IgD-negative memory B cell (primary cell): ENCODE data around the gene LFNG. TPM values are rescaled to one million over a fixed set of nuclear protein-coding genes. Genes with fewer than 3 reads are reported as not detected.
"Not testable (repeated sequence)": the region's sequence is repeated elsewhere in the genome, so short reads cannot be mapped to it uniquely, and the experiment has no call there.

Experiments used
- H3K27ac Mint-ChIP-seq, 3 donors: one replicate each; pipeline ENCODE4 v1.8.0; 2020 to 2022; ENCODE audit warnings: mild to moderate bottlenecking in 3 of 3, mixed read lengths in 3 of 3, moderate library complexity in 1 of 3
- H3K27me3 Mint-ChIP-seq: one replicate; pipeline ENCODE4 v1.8.0; 2021; ENCODE audit warnings: mixed read lengths
- H3K36me3 Mint-ChIP-seq: one replicate; pipeline ENCODE4 v1.8.0; 2020; ENCODE audit warnings: mild to moderate bottlenecking, mixed read lengths
- H3K4me1 Mint-ChIP-seq, 3 donors: one replicate each; pipeline ENCODE4 v1.8.0; 2020 to 2022; ENCODE audit warnings: mixed read lengths in 3 of 3, mild to moderate bottlenecking in 1 of 3
- H3K4me3 Mint-ChIP-seq, 4 donors: one replicate each; pipeline ENCODE4 v1.8.0; 2020 to 2022; ENCODE audit warnings: mild to moderate bottlenecking in 4 of 4, mixed read lengths in 4 of 4, moderate library complexity in 3 of 4
- H3K9me3 Mint-ChIP-seq, 3 donors: one replicate each; pipeline ENCODE4 v1.8.0; 2020 to 2021; ENCODE audit warnings: mixed read lengths in 3 of 3, mild to moderate bottlenecking in 1 of 3
- polyA plus RNA-seq: library from polyadenylated mRNA; unstranded; fragments of 300-500 nt; fragmentation: Illumina TruSeq; gene quantifications from one replicate; pipeline ENCODE4 v1.2.3, GENCODE V29; 2021

The LFNG gene
- polyA plus RNA-seq, 1 donor from 2014 or later, result 1.7 TPM

DNA sequence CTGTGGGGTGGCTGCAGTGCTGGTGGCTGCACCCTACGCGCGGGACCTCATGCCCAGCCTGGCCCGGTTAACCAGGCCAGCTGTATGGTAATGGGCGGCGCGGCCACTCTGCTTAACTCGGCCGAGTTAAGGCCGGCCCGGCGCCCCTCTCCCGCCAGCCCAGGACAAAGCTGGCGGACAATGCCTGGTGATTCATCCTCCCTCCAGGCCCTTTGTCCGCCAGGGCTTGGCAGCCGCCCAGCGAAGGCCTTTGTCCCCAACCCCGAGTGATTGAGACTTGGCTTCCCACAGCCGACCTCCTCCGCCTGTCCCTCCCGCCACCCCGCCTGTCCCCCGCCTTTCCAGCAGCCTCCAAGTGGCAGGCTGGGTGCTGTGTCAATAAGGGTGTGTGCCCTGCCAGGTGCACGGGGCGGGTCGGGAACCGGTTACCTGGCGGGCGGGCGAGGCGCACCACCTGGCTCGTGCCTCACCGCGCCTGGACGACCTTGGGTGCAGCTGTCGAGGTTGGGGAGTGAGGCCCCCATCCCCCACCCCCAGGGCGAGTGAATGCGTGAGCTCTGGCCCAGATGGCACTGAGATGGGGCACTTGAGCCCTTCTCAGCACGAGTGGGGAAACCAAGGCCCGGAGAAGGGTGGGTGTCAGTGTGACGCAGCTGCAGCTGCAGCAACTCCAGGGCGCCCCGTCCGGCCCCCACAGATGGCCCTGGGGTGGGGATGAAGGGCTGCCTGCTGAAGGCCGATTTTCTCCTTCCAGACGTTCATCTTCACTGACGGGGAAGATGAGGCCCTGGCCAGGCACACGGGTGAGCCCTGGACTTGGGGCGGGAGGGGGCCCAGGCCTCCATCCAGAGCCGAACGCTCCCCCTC is 4.6 kb downstream of the LFNG start:
- H3K36me3 Mint-ChIP-seq, result peaks cover 9% of the 10 kb centered on the region
- H3K4me3 Mint-ChIP-seq, result peak overlapping the region; percentile 66 to 96 (median 95)
- no peaks in the 10 kb centered on the region for H3K27me3 Mint-ChIP-seq
- no peaks in the 10 kb centered on the region for H3K9me3 Mint-ChIP-seq
- H3K27ac Mint-ChIP-seq, result peak overlapping the region in 2 of 3 donors; percentile 46 to 67
- peaks cover 14 to 31% (median 28%) of the 10 kb centered on the region in 3 donors for H3K4me1 Mint-ChIP-seq

DNA sequence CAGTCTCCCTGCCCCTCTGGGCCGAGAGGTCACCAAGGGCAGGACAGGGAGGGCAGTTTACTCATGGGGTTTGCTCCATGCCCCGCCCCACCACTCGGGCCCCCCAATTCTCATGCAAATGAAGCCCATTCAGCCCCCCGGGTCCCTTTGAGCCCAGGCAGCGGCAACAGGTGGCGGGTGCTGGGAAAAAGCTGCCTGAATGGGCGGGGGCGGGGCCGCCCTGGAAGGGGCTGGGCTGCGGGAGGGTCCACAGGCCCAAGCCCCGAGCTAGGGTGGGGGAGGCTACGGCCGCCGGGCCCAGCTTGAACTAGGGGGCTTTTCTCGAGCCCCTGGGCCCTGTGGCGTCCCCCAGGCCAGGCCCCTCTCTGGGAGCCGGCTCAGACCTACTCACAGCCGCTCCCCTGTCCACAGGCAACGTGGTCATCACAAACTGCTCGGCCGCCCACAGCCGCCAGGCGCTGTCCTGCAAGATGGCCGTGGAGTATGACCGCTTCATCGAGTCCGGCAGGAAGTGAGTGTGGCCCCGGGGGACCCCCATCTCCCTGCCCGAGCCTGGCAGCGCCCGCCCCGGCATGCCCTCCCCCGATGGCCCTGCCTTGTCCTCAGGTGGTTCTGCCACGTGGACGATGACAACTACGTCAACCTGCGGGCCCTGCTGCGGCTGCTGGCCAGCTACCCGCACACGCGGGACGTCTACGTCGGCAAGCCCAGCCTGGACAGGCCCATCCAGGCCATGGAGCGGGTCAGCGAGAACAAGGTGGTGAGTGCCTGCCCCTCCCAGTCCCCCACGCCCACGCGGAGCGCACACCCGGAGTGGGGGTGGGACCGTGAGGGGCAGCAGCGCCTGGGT is 5.5 kb downstream of the LFNG start:
- Mint-ChIP-seq H3K27ac (peak overlapping the region in 2 of 3 donors; percentile 57 to 87), H3K4me1 (peaks cover 16 to 31% (median 31%) of the 10 kb centered on the region in 3 donors), H3K9me3 (no peaks in the 10 kb centered on the region), H3K4me3 (peak overlapping the region in 1 of 4 donors; percentile 84), H3K36me3 (peaks cover 9% of the 10 kb centered on the region), H3K27me3 (no peaks in the 10 kb centered on the region)

DNA sequence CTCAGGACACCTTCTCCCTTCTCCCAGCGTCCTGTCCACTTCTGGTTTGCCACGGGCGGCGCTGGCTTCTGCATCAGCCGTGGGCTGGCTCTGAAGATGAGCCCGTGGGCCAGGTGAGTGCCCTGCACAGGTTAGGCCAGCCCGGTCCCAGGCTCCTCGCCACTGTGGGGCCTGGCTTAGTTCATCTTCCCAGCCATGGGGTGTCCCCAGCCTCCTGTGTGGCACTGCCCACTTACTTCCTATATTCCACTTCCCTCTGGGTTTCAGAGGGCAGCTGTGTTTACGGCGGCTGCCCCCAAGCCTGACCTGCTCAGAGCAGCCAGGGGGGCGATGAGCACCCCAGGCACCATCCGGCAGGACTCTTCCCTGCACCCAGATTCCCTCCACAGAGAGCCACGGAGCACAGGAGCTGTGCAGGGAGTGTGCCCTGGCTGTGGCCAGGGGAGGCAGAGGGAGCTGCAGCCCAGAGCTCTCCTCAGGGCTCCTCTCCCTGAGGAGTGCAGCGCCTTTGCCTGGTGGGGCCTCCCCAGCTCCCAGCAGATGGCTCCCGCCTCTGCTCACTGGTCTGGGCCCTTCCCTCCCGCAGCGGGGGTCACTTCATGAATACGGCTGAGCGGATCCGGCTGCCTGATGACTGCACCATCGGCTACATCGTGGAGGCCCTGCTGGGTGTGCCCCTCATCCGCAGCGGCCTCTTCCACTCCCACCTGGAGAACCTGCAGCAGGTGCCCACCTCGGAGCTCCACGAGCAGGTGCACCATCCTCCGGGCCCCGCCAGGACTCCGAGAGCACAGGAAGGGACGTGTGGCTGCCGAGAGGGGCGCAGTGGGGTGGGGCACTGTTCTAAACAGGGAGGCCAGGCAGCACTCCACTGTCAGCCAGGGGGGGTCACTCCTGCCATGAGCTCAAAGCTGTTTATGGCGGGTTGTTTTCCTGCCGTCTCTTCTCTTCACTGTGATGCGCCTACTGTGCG is 6.4 kb downstream of the LFNG start:
- peak overlapping the region; percentile 57 to 87 (median 84) for H3K27ac Mint-ChIP-seq
- H3K36me3 Mint-ChIP-seq, result peaks cover 7% of the 10 kb centered on the region
- H3K9me3 Mint-ChIP-seq, result no peaks in the 10 kb centered on the region
- peak overlapping the region in 3 of 4 donors; percentile 58 to 84 (median 72) for H3K4me3 Mint-ChIP-seq
- H3K4me1 Mint-ChIP-seq, result peaks cover 24 to 37% (median 37%) of the 10 kb centered on the region in 3 donors
- no peaks in the 10 kb centered on the region for H3K27me3 Mint-ChIP-seq

DNA sequence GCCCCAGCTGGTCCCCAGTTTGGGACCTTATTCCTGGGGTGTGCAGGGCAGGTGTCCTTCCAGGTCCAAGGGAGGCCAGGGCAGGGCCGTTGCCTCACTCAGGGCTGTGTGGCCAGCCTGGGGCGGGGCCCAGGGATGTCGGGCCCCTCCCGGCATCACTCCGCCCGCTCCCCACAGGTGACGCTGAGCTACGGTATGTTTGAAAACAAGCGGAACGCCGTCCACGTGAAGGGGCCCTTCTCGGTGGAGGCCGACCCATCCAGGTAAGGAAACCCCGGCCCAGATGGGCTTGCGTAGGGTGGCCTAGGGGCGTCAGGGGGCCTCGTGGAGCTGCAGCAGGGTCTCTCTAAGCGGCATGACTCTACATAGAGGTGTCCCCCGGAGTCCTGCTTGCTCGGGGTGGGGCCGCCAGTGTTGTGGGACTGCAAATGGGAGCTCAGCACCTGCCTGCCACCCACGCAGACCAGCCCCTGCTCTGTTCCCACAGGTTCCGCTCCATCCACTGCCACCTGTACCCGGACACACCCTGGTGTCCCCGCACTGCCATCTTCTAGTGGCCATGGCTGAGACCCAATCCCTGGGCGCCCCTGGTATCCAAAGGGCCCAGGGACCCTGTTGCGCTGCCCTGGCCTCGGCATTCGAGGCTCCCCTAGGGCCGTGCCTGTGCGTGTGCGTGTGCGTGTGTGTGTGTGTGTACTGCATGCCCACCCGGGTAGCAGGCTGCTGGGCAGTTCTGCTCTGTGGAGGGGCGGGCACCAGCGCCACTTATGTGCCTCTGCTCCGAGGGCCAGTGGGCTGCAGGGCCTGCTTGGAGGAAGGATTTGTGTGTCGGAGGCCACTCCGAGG is 7.3 kb downstream of the LFNG start:
- Mint-ChIP-seq H3K4me1 (peaks cover 25 to 37% (median 35%) of the 10 kb centered on the region in 3 donors), H3K36me3 (peaks cover 4% of the 10 kb centered on the region), H3K9me3 (no peaks in the 10 kb centered on the region), H3K27me3 (no peaks in the 10 kb centered on the region), H3K27ac (peak overlapping the region; percentile 73 to 98 (median 91)), H3K4me3 (peak overlapping the region in 2 of 4 donors; percentile 22 to 84)

DNA sequence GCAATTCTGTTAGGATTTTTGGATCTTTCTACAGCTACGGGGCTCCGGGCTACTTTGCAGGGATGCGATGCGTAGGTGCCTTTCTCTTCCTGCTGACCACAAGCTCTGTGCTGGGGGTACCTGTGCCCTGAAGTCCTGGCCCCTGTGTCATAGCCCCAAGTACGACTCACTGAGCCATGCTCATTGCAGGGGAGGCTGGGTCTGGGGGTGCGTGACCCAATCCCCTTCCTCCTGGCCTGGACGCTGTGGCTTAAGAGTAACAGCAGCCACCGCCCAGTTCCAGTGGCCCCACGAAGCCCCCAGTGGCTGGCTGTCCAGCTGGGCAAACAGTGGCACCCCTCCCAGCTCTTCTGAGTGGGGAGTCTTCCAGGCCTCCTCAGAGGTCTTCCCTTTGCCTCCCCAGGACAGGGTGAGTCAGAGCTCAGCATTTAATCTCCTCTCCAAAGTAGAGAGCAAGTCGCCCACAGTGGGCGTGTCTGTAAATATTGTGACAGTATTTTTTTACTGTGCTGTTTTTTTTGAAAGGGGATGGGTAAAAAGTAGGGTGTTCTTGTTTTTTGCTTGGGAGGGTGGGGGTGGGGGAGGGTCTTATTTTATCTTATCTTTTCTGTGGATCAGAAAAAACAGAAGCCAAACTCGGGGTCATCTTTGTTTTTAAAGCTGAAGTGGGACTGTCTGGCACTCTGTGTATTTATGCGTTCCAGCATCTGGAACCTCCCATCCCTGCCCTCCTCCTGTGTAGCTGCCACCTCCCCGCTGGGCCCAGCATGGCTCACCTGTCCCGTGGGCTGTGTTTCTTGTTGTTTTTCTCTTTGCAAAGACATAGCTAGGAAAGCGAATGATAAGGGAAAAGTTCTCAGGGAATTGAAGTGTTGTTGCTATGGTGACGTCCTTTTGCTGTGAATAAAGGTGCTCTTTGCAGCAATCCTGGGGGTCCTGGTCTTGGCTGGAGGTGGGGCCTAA is 8.2 kb downstream of the LFNG start:
- Mint-ChIP-seq H3K36me3 (peaks cover 1% of the 10 kb centered on the region), H3K27me3 (no peaks in the 10 kb centered on the region), H3K4me3 (peak overlapping the region; percentile 72 to 91 (median 80)), H3K4me1 (peaks cover 23 to 33% (median 27%) of the 10 kb centered on the region in 3 donors), H3K9me3 (no peaks in the 10 kb centered on the region), H3K27ac (peak overlapping the region; percentile 91 to 98 (median 97))

DNA sequence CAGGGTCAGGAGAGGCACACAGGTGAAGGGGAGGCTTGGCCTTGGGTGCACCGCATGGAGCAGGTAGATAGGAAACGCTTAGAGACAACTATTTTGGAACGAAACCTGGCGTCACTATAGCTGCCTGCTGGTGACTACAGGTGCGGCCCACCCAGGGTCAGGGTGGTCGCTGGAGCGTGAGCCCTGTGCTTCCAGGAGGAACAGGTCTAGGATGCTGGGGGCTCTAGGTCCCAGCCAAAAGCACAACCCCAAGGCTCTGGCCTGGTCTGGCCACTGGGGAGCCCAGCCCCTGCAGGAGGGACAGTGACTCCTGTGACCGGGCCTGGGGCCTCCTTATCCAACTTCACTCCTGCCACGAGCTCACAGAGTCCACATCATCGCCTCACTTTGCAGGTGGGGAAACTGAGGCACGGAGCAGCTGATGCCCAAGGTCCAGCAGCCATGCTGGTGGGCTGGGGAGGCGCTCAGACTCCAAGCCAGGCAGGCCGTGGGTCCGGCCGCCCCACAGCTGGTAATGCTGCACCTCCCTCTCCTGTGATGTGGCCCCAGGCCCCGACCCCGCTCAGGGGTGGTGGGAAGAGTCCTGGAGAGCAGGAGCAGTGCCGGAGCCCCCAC is 9.0 kb downstream of the LFNG start:
- peak overlapping the region; percentile 97 to 98 (median 98) for H3K27ac Mint-ChIP-seq
- peaks cover 1% of the 10 kb centered on the region for H3K36me3 Mint-ChIP-seq
- H3K27me3 Mint-ChIP-seq, result no peaks in the 10 kb centered on the region
- H3K4me3 Mint-ChIP-seq, result peak overlapping the region; percentile 70 to 91 (median 78)
- H3K4me1 Mint-ChIP-seq, result peaks cover 19 to 29% (median 24%) of the 10 kb centered on the region in 3 donors
- H3K9me3 Mint-ChIP-seq, result no peaks in the 10 kb centered on the region

DNA sequence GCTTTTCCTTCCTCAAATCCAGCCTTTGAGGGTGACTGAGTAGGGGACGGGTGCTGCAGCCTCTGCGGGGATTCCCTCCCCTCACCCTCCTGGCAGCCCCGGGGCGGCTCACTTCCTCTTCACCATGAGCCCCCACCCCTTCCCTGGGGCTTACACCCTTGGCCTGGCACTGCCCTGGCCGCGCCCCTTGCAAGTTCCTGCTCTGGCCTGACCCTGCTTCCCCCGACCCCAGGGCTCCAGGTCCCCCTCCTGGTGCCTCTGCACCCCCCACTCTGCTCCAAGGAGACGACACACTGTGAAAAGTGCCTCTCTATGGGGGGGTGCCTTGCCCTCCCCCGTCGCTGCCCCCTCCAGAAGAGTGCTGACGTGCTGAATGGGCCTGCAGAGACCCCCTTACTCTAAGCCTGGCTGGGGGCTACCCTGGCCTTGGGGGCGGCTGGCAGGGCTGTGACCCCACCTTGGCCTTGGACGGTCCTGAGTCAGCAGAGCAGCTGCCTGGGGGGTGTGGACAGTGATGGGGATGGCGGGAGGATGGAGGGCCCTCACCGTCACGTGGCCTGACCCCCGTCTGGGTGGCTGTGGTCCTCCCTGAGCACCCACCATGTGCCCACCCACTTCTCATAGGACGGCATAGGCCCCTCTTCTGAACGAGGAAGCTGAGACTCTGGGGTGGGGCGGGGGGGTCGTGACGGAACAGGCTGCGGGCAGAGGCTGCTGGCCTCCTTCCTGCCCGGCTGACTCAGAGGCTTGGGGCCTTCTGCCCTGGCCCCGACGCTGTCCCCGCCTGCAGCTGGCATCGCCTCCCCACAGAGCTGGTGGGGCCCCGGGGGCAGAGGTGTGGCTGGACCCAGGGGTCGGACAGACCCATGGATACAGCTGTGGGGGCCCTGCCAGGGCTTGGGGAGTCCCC is 9.8 kb downstream of the LFNG start:
- H3K27me3 Mint-ChIP-seq, result no peaks in the 10 kb centered on the region
- H3K9me3 Mint-ChIP-seq, result no peaks in the 10 kb centered on the region
- peaks cover 19 to 29% (median 24%) of the 10 kb centered on the region in 3 donors for H3K4me1 Mint-ChIP-seq
- peaks cover 1% of the 10 kb centered on the region for H3K36me3 Mint-ChIP-seq
- H3K4me3 Mint-ChIP-seq, result peak overlapping the region; percentile 78 to 94 (median 88)
- H3K27ac Mint-ChIP-seq, result peak overlapping the region; percentile 97 to 98 (median 98)

DNA sequence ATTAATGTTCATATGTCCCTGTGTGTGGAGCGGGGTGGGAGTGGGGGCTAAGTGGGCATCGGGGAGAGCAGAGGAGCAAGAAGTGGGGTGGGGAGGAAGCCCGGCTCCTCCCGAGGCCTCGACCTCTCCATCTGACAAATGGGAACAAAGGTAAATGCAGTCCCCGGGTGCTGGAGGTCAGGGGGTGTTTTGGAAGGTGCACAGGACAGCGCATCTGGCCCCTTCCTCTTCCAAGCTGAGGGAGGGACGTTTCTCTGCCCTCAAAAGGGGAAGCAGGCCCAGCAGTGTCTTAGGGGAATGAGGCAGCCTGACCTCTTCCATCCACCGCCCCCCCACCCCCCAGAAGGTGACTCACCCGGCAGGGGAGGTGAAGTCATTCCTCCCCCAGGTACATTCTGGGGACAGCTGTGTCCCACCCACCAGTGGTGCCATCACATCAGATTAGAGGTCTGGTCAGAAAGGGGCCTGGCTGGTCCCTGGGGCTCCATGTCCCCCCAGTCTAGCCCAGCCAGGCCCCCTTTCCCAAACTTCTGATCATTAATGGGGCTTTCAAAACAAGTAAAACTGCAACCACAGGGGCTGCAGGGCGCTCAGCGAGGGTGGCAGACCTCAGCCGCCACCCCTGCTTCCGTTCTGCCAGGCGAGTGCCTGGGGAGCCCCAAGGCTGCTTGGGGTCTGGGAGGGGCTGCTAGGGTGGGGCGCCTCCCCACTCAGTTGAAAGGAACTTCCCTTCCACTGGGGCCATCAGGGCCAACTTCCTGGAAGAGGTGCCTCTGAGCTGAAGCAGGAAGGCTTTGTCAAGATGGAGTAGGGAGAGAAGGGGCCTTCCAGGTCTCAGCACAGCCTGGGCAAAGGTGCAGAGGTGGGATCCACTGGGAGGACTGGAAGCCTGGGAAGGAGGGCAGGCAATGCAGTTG is 10.8 kb downstream of the LFNG start:
- H3K4me3 Mint-ChIP-seq, result peak overlapping the region; percentile 78 to 94 (median 88)
- H3K36me3 Mint-ChIP-seq, result peaks cover 1% of the 10 kb centered on the region
- no peaks in the 10 kb centered on the region for H3K27me3 Mint-ChIP-seq
- no peaks in the 10 kb centered on the region for H3K9me3 Mint-ChIP-seq
- H3K4me1 Mint-ChIP-seq, result peaks cover 19 to 29% (median 24%) of the 10 kb centered on the region in 3 donors
- H3K27ac Mint-ChIP-seq, result peak overlapping the region; percentile 97 to 98 (median 98)

DNA sequence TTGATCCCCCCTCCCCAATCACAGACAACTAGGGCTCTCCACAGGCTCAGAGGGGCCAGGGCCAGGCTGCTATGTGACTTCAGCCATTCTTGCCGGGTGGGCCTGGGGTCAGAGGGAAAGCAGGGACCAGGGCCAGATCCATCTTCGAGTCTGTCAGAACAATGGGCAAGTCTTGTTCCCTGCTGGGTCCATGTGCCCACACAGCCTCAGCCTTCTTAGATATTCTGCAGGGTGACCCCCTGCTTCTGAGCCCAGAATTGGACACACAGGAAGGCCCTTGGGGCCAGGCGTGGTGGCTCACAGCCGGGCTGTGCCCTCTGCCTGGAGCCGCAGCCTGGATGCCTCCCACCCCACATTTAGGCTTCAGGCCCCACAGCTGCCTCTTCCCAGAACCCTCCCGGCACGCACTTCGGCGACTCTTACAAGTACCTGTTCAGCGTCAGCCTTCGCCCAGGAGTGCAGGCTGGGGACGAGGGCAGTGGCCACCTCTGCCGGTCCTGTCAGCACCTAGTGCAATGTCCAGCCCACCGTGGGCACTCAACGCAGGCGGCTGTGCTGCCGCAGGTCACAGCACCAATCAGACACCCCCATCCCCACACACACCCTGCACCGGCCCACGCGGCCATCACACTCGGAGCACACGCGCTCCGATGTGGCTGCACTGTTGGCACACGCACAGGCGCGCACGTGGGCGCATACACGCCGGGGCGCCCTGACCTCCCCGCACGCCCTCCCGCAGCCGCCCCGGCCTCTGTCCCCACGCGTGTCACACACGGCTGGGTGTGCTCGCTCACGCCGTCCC is 11.6 kb downstream of the LFNG start:
- H3K27me3 Mint-ChIP-seq, H3K36me3 Mint-ChIP-seq, H3K9me3 Mint-ChIP-seq: not testable (repeated sequence)
- H3K4me3 Mint-ChIP-seq, result peak overlapping the region; percentile 78 to 94 (median 88)
- H3K27ac Mint-ChIP-seq, result peak overlapping the region; percentile 97 to 98 (median 98)
- H3K4me1 Mint-ChIP-seq, result peaks cover 19 to 25% (median 24%) of the 10 kb centered on the region in 3 donors

DNA sequence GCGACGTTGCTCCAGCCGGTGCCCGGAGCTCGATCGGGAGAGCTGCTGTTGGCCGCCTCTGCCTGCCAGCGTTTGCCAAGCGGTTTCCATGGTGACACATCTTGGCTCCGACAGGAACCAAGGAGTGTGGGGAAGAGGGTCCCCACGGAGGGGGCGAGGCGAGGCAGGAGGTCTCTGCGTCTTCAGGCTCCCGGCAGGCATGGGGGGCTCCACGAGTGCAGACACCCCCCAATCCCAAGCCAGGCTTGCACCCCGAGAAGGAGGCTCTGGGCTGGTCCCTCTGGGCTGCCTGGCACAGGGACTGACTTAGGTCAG is 12.2 kb downstream of the LFNG start:
- Mint-ChIP-seq H3K27ac (peak overlapping the region in 2 of 3 donors; percentile 67 to 98), H3K4me3 (peak overlapping the region in 1 of 4 donors; percentile 71), H3K4me1 (peaks cover 19 to 25% (median 24%) of the 10 kb centered on the region in 3 donors)
- not testable (repeated sequence) for H3K36me3 Mint-ChIP-seq, H3K27me3 Mint-ChIP-seq, H3K9me3 Mint-ChIP-seq
